ENCODE results near the gene GGA1. TPM values are rescaled to one million over a fixed set of nuclear protein-coding genes. Genes with fewer than 3 reads are reported as not detected.
A peak's percentile ranks its signal among the peaks of the same experiment; 100 is the strongest.

GGA1 gene
- total and polyA plus RNA-seq, 2 donors (not counting 1 experiment from before 2014, with no cell fraction given) = 137 to 154 TPM

- H3K9me3 ChIP-seq (ENCODE audit: control extremely low read depth in 1 of 3, control insufficient read depth in 2 of 3, insufficient read depth in 1 of 3, low read length in 2 of 3) = no peaks in the 10 kb centered on the region
- H3K36me3 ChIP-seq (replicated peaks in 1 of 2; ENCODE audit: control extremely low read depth in 1 of 2, control insufficient read depth in 1 of 2, extremely low read depth in 1 of 2, insufficient read depth in 2 of 2, low read length in 1 of 2) = peaks cover 0 to 12% of the 10 kb centered on the region in 2 experiments
- peak within 1 kb of the TSS; percentile 98 for H3K4me3 Mint-ChIP-seq
- peaks cover 38 to 46% of the 10 kb centered on the region in 2 donors for H3K4me1 ChIP-seq (ENCODE audit: control insufficient read depth in 2 of 2, insufficient read depth in 2 of 2, low read length in 2 of 2)
- peak within 1 kb of the TSS; percentile 99 for H3K27ac Mint-ChIP-seq
- H3K4me1 Mint-ChIP-seq = peaks cover 47% of the 10 kb centered on the region
- ChIA-PET CTCF (interaction anchor here (0.8 to 22.6 kb wide), 19 partner anchors 9 to 238 kb away, joined by 3 to 462 read pairs (median 6); partner anchors contain the start of genes GGA1, LGALS1, NOL12 and SH3BP1), POLR2A (interaction anchor here (0.6 to 3.0 kb wide), 14 partner anchors 14 to 50 kb away, joined by 3 to 44 read pairs (median 6); partner anchors contain the start of genes GGA1, LGALS1 and NOL12)
- no peaks in the 10 kb centered on the region for H3K27me3 Mint-ChIP-seq
- ATAC-seq (ENCODE audit: low read depth) (peak; percentile 88), DNase-seq (peak; percentile 99)
- H2AFZ ChIP-seq (ENCODE audit: insufficient read depth, low read depth, low read length, poor library complexity, severe bottlenecking) = peak within 1 kb of the TSS; percentile 73
- no peaks in the 10 kb centered on the region for H3K27me3 ChIP-seq (replicated peaks in 1 of 4; ENCODE audit: control extremely low read depth in 1 of 4, control insufficient read depth in 3 of 4, insufficient read depth in 4 of 4, low read length in 3 of 4)
- peaks cover 38% of the 10 kb centered on the region for H3K79me2 ChIP-seq (ENCODE audit: control insufficient read depth, insufficient read depth, low read length)
- intact Hi-C loops (cut with micrococcal nuclease) = loop anchor here (1.0 kb wide), 5 partner anchors 15 to 88 kb away; partner anchors contain the start of genes GGA1 and NOL12
- TF ChIP-seq CTCF (IDR thresholded peaks at IDR 0.05) (no peak), EZH2 (IDR thresholded peaks at IDR 0.05; ENCODE audit: borderline replicate concordance, insufficient read depth, low read depth, low read length, poor library complexity, severe bottlenecking) (no peak)
- H3K9me3 Mint-ChIP-seq (ENCODE audit: insufficient read depth) = no peaks in the 10 kb centered on the region
- H4K20me1 ChIP-seq (ENCODE audit: control insufficient read depth, insufficient read depth, low read length, poor library complexity, severe bottlenecking) = peaks cover 8% of the 10 kb centered on the region
- H3K27ac ChIP-seq (ENCODE audit: low read length in 2 of 2) = peak within 1 kb of the TSS; percentile 72 to 84
- WGBS (ENCODE audit: insufficient coverage) = under 1% methylated on average over 94 of the region's 101 CpGs
- peak within 1 kb of the TSS; percentile 66 for H3K9ac ChIP-seq (ENCODE audit: low read length)
- peak within 1 kb of the TSS; percentile 49 to 74 (median 64) for H3K4me3 ChIP-seq (ENCODE audit: control extremely low read depth in 1 of 5, extremely low read depth in 1 of 5, insufficient read depth in 1 of 5, low read depth in 2 of 5, low read length in 4 of 5)
- H3K4me2 ChIP-seq (replicated peaks; ENCODE audit: low read depth, low read length, poor library complexity, severe bottlenecking) = peak within 1 kb of the TSS; percentile 97
These were observed 49.8 kb downstream of the GGA1 start, which contains the start of gene PDXP for GRCh38 chr22:37658133-37659065. Gene PDXP, plus strand, starts transcription at chr22:37658723. Its CDS starts 60 bp downstream, at chr22:37658783.

All from B cell (primary cell).